ENCODE data around the gene C12orf57. TPM values are rescaled to one million over a fixed set of nuclear protein-coding genes. Genes with fewer than 3 reads are reported as not detected.
A peak's percentile ranks its signal among the peaks of the same experiment; 100 is the strongest.

The C12orf57 gene
- total RNA-seq, 1 donor from 2014 or later, result 277 TPM

DNA sequence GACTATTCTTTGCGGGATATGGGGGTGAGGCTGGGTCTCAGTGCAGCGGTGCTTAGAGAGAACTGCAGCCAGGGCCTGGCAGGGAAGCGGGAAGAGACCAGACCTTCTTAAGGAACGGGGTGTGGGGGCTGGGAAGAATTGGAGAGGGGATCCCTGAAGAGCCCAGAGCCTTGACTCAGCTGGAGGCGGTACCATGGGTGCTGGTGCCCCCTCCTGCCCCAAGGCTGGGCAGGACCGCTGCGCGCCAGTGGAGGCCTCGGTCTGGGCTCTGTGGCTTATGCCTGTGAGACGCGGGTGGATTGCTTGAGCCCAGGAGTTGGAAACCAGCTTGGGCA lies 1.5 kb upstream of the C12orf57 start:
- Mint-ChIP-seq H3K27ac (peak overlapping the region; percentile 100), H3K36me3 (ENCODE audit: insufficient read depth) (peaks cover 21% of the 10 kb centered on the region), H3K4me1 (ENCODE audit: low read depth) (peaks cover 44% of the 10 kb centered on the region), H3K9me3 (ENCODE audit: low read depth) (no peaks in the 10 kb centered on the region), H3K4me3 (ENCODE audit: low read depth) (no peak overlapping the region), H3K27me3 (no peaks in the 10 kb centered on the region)
- DNase-seq (ENCODE audit: low spot score, unreplicated experiment), result no peak
- TF ChIP-seq, protein P1, sequence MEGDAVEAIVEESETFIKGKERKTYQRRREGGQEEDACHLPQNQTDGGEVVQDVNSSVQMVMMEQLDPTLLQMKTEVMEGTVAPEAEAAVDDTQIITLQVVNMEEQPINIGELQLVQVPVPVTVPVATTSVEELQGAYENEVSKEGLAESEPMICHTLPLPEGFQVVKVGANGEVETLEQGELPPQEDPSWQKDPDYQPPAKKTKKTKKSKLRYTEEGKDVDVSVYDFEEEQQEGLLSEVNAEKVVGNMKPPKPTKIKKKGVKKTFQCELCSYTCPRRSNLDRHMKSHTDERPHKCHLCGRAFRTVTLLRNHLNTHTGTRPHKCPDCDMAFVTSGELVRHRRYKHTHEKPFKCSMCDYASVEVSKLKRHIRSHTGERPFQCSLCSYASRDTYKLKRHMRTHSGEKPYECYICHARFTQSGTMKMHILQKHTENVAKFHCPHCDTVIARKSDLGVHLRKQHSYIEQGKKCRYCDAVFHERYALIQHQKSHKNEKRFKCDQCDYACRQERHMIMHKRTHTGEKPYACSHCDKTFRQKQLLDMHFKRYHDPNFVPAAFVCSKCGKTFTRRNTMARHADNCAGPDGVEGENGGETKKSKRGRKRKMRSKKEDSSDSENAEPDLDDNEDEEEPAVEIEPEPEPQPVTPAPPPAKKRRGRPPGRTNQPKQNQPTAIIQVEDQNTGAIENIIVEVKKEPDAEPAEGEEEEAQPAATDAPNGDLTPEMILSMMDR (IDR thresholded peaks at IDR 0.05; ENCODE audit: unreplicated experiment), result no peak

DNA sequence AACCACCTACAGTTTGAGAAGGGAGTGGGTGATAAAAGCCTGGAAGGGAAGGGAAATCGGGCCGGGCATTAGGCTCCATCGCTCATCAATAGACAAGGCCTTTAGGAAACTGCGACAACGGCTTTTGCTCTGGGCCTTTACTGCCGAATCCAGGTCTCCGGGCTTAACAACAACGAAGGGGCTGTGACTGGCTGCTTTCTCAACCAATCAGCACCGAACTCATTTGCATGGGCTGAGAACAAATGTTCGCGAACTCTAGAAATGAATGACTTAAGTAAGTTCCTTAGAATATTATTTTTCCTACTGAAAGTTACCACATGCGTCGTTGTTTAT lies 467 bp upstream of the C12orf57 start:
- TF ChIP-seq, protein P1 (IDR thresholded peaks at IDR 0.05; ENCODE audit: unreplicated experiment), result no peak
- H3K27me3 Mint-ChIP-seq, result no peaks in the 10 kb centered on the region
- DNase-seq (ENCODE audit: low spot score, unreplicated experiment), result peak; percentile 69
- peaks cover 40% of the 10 kb centered on the region for H3K4me1 Mint-ChIP-seq (ENCODE audit: low read depth)
- peak overlapping the region; percentile 86 for H3K4me3 Mint-ChIP-seq (ENCODE audit: low read depth)
- peaks cover 19% of the 10 kb centered on the region for H3K36me3 Mint-ChIP-seq (ENCODE audit: insufficient read depth)
- peak overlapping the region; percentile 100 for H3K27ac Mint-ChIP-seq
- H3K9me3 Mint-ChIP-seq (ENCODE audit: low read depth), result no peaks in the 10 kb centered on the region

DNA sequence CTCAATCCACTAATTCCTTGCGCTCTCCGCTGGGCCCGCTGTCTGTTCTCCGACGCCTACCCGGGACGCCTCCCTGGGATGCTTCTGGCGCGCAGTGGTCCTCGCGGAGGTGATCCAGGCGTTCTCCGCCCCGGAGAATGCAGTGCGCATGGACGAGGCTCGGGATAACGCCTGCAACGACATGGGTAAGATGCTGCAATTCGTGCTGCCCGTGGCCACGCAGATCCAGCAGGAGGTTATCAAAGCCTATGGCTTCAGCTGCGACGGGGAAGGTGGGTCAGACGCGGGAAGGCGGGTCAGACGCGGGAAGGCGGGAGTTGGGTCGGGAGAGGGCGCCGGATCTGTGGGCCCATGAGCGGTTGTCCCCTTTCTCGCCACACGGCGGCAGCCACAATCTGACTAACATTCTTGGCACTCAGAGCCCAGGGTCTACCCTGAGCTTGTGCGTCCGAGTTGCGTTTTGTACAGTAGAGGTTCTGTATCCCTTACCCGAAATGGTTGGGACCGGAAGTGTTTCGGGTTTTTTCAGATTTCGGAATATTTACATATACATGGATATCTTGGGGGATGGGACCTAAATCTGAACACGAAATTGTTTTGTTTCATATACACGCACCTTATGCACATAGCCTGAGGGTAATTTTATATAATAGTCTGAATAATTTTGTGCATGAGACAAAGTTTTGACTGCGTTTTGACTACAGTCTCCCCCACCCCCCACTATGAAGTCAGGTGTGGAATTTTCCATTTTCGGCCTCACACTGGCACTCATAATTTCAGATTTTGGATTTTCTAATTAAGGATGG lies 762 bp downstream of the C12orf57 start:
- Mint-ChIP-seq H3K27me3 (no peaks in the 10 kb centered on the region), H3K36me3 (ENCODE audit: insufficient read depth) (peaks cover 15% of the 10 kb centered on the region), H3K4me1 (ENCODE audit: low read depth) (peaks cover 37% of the 10 kb centered on the region), H3K27ac (peak overlapping the region; percentile 100), H3K4me3 (ENCODE audit: low read depth) (peak overlapping the region; percentile 86), H3K9me3 (ENCODE audit: low read depth) (no peaks in the 10 kb centered on the region)
- TF ChIP-seq, protein P1 (IDR thresholded peaks at IDR 0.05; ENCODE audit: unreplicated experiment), result peak; percentile 90
- DNase-seq (ENCODE audit: low spot score, unreplicated experiment), result peak; percentile 89

DNA sequence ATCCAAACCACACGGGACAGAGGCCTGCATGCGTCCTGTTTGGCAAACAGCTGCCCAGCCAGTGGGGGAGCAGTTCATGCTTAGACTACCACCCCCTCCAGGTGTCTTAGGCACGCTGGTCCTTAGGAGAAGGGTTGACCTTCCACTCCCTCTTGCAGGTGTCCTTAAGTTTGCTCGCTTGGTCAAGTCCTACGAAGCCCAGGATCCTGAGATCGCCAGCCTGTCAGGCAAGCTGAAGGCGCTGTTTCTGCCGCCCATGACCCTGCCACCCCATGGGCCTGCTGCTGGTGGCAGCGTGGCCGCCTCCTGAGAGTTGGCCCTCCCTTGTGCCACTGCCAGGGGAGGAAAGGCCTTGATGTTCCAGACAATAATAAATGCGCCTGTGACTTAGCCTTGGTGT lies 1.8 kb downstream of the C12orf57 start:
- TF ChIP-seq, protein P1 (IDR thresholded peaks at IDR 0.05; ENCODE audit: unreplicated experiment), result no peak
- Mint-ChIP-seq H3K4me1 (ENCODE audit: low read depth) (peaks cover 38% of the 10 kb centered on the region), H3K27ac (peak overlapping the region; percentile 100), H3K27me3 (no peaks in the 10 kb centered on the region), H3K9me3 (ENCODE audit: low read depth) (no peaks in the 10 kb centered on the region), H3K4me3 (ENCODE audit: low read depth) (peak overlapping the region; percentile 86), H3K36me3 (ENCODE audit: insufficient read depth) (peaks cover 9% of the 10 kb centered on the region)
- no peak for DNase-seq (ENCODE audit: low spot score, unreplicated experiment)

DNA sequence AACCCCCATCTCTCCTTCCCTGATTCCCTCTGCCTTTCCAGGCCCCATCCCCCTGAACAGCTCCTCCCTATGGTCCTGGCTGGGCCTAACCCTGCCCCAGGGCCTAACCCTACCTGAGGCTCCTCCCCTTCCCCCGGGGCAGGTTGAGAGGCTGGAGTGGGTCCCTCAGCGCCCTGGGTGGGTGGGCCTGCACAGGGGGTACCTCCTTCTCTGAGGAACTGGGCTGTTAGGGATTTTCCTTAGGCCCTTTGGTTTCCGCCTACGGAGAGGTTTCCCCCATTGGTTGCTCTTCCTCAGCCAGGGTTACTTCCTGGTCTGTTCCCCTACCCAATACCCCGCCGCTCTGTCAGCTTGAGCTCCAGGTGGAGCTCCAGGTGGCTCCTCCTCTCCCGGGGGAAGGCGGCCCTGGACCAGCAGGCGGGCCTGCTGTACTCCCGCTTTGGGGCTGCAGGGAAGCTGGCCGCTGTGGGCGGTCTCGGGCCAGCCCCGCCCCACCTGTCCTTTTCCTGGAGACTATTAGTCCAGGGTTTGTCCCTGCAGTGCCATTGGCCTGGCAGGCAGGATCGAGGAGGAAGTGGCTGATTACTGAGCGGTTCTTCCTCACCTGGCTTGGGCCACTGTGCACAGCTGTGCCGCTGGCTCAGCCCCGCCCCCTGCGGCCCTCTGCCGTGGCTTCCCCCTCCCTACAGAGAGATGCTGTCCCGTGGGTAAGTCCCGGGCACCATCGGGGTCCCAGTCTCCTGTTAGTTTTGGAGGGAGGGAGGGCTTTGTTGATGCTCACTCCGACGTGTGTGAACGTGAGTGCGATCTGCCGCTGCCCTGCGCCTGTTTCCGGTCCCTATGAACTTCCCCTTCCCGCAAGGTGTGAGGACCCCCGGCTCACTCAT lies 2.5 kb downstream of the C12orf57 start:
- H3K27me3 Mint-ChIP-seq, result no peaks in the 10 kb centered on the region
- H3K4me3 Mint-ChIP-seq (ENCODE audit: low read depth), result peak overlapping the region; percentile 86
- DNase-seq (ENCODE audit: low spot score, unreplicated experiment), result peak; percentile 99
- peak overlapping the region; percentile 100 for H3K27ac Mint-ChIP-seq
- H3K36me3 Mint-ChIP-seq (ENCODE audit: insufficient read depth), result peaks cover 5% of the 10 kb centered on the region
- peaks cover 38% of the 10 kb centered on the region for H3K4me1 Mint-ChIP-seq (ENCODE audit: low read depth)
- TF ChIP-seq, protein P1 (IDR thresholded peaks at IDR 0.05; ENCODE audit: unreplicated experiment), result peak; percentile 24
- H3K9me3 Mint-ChIP-seq (ENCODE audit: low read depth), result no peaks in the 10 kb centered on the region

Measured in progenitor cell of endocrine pancreas (in vitro differentiated cells).